ENCODE results near the gene EHF.

Gene EHF

GRCh38 chr11:34638897-34639296 lies 18.0 kb downstream of the EHF start:
- TF ChIP-seq, protein P1, sequence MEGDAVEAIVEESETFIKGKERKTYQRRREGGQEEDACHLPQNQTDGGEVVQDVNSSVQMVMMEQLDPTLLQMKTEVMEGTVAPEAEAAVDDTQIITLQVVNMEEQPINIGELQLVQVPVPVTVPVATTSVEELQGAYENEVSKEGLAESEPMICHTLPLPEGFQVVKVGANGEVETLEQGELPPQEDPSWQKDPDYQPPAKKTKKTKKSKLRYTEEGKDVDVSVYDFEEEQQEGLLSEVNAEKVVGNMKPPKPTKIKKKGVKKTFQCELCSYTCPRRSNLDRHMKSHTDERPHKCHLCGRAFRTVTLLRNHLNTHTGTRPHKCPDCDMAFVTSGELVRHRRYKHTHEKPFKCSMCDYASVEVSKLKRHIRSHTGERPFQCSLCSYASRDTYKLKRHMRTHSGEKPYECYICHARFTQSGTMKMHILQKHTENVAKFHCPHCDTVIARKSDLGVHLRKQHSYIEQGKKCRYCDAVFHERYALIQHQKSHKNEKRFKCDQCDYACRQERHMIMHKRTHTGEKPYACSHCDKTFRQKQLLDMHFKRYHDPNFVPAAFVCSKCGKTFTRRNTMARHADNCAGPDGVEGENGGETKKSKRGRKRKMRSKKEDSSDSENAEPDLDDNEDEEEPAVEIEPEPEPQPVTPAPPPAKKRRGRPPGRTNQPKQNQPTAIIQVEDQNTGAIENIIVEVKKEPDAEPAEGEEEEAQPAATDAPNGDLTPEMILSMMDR (IDR thresholded peaks at IDR 0.05; ENCODE audit: low read depth, low read length) = no peak
- Histone ChIP-seq H3K4me3 (ENCODE audit: low read depth, low read length) (no peak overlapping the region), H3K9me3 (no peaks in the 10 kb centered on the region), H3K36me3 (no peaks in the 10 kb centered on the region), H3K4me1 (no peaks in the 10 kb centered on the region), H3K27me3 (no peaks in the 10 kb centered on the region)
- no peak for DNase-seq

- H3K4me1 ChIP-seq = no peaks in the 10 kb centered on the region
- TF ChIP-seq, protein P1 (IDR thresholded peaks at IDR 0.05; ENCODE audit: low read depth, low read length) = no peak
- no peak overlapping the region for H3K4me3 ChIP-seq (ENCODE audit: low read depth, low read length)
Observed at GRCh38 chr11:34639545-34639944, 18.7 kb downstream of the EHF start.

GRCh38 chr11:34640050-34640923 lies 19.4 kb downstream of the EHF start:
- no peak for DNase-seq

More at GRCh38 chr11:34639545-34639944, 18.7 kb downstream of the EHF start:
- Histone ChIP-seq H3K9me3 (no peaks in the 10 kb centered on the region), H3K27me3 (no peaks in the 10 kb centered on the region), H3K36me3 (no peaks in the 10 kb centered on the region)
- no peak for DNase-seq

DNA sequence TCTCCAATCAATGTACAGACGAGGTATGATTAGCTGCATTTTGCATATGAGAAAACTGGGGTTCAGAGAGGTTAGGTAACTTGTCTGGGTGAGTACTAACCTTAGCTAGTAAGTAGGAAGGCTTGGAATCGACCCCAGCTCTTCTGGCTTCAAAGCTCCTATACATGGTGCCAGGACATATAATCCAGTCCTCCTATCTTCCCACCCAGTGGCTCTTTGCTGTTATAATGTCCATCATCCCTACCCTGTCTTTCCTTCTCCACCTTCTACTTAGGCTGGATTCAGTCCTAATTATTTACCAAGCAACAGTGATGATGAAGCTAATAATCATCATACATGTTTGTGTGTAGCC lies 20.0 kb downstream of the EHF start:
- TF ChIP-seq, protein P1 (IDR thresholded peaks at IDR 0.05; ENCODE audit: low read depth, low read length) = no peak
- Histone ChIP-seq H3K27me3 (no peaks in the 10 kb centered on the region), H3K36me3 (no peaks in the 10 kb centered on the region), H3K4me1 (no peaks in the 10 kb centered on the region), H3K4me3 (ENCODE audit: low read depth, low read length) (no peak overlapping the region), H3K9me3 (no peaks in the 10 kb centered on the region)
- DNase-seq = no peak

More at GRCh38 chr11:34640050-34640923, 19.4 kb downstream of the EHF start:
- no peaks in the 10 kb centered on the region for H3K27me3 ChIP-seq
- no peak overlapping the region for H3K4me3 ChIP-seq (ENCODE audit: low read depth, low read length)
- H3K9me3 ChIP-seq = no peaks in the 10 kb centered on the region
- H3K36me3 ChIP-seq = no peaks in the 10 kb centered on the region
- TF ChIP-seq, protein P1 (IDR thresholded peaks at IDR 0.05; ENCODE audit: low read depth, low read length) = no peak
- no peaks in the 10 kb centered on the region for H3K4me1 ChIP-seq

DNA sequence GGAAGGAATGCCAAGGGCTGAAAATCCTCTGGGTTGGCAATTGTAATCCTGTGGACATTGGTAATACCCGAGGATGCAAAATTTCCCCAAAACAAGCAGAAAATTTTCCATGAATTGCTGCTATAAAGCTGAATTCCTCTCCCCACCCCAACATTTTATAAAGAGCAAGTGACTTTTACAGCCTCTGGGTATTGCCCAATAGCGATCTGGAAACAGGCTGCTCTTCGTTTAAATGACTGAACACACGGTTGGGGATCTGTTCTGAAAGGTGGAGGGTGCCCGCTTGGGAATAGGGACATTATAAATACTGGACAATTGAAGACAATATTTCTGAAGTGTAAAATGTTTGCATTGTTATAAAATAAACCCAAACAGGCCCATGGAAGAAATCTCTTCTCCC lies 20.6 kb downstream of the EHF start:
- DNase-seq = no peak
- no peaks in the 10 kb centered on the region for H3K36me3 ChIP-seq
- TF ChIP-seq, protein P1 (IDR thresholded peaks at IDR 0.05; ENCODE audit: low read depth, low read length) = no peak
- H3K27me3 ChIP-seq = no peaks in the 10 kb centered on the region
- H3K9me3 ChIP-seq = no peaks in the 10 kb centered on the region
- H3K4me3 ChIP-seq (ENCODE audit: low read depth, low read length) = no peak overlapping the region
- H3K4me1 ChIP-seq = no peaks in the 10 kb centered on the region

- TF ChIP-seq, protein P1 (IDR thresholded peaks at IDR 0.05; ENCODE audit: low read depth, low read length) = no peak
- H3K27me3 ChIP-seq = no peaks in the 10 kb centered on the region
- H3K36me3 ChIP-seq = no peaks in the 10 kb centered on the region
- H3K4me3 ChIP-seq (ENCODE audit: low read depth, low read length) = no peak overlapping the region
- H3K9me3 ChIP-seq = no peaks in the 10 kb centered on the region
- no peaks in the 10 kb centered on the region for H3K4me1 ChIP-seq
- DNase-seq = no peak
Observed at GRCh38 chr11:34642001-34642554, 21.2 kb downstream of the EHF start.
